ENCODE data around the gene TMEM132D. TPM values are rescaled to one million over a fixed set of nuclear protein-coding genes. Genes with fewer than 3 reads are reported as not detected.

The TMEM132D gene
- total and polyA plus RNA-seq, 4 experiments from 2014 or later: not detected

- CTCF ChIA-PET (ENCODE audit: partially characterized antibody): no interaction called here
- H3K36me3 ChIP-seq (ENCODE audit: insufficient read depth, low read length): no peaks in the 10 kb centered on the region
- no peaks in the 10 kb centered on the region for H3K27me3 Mint-ChIP-seq
Measured at GRCh38 chr12:129840145-129840884, 63.5 kb downstream of the TMEM132D start.

DNA sequence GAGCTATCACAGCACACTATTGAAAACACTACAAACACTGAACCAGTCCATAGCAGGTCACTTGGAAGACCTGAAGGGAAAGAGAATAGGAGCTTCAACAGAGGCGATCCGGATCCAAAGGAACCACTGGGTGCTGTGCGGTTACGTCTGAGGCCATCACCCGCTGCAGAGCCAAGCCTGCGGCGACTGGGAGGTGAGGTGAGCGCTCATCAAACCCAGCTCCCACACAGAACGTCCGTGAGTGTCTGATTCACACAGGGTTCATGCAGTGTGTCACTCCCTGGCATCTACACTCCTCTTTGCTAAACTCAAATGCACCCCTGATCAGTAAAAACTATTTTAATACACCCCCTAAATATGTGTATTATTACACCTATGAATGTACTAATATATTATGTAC lies 64.1 kb downstream of the TMEM132D start:
- H3K4me3 Mint-ChIP-seq: no peak overlapping the region
- H3K27ac Mint-ChIP-seq: no peak overlapping the region

More at GRCh38 chr12:129840145-129840884, 63.5 kb downstream of the TMEM132D start:
- Histone ChIP-seq H3K27me3 (ENCODE audit: insufficient read depth, low read length) (no peaks in the 10 kb centered on the region), H3K4me1 (ENCODE audit: insufficient read depth, low read length) (no peaks in the 10 kb centered on the region), H3K27ac (ENCODE audit: low read depth, low read length) (no peak overlapping the region), H3K9me3 (ENCODE audit: control insufficient read depth in 1 of 2, low read length in 2 of 2) (no peaks in the 10 kb centered on the region), H3K4me3 (ENCODE audit: low read length in 2 of 2) (no peak overlapping the region)
- H3K4me1 Mint-ChIP-seq: no peaks in the 10 kb centered on the region
- peaks cover 0 to 4% (median 0%) of the 10 kb centered on the region in 8 donors for H3K9me3 Mint-ChIP-seq
- POLR2A ChIA-PET (ENCODE audit: partially characterized antibody): no interaction called here
- no peaks in the 10 kb centered on the region for H3K36me3 Mint-ChIP-seq
- DNase-seq: no peak
- no peak overlapping the region for H3K4me3 Mint-ChIP-seq
- intact Hi-C loops (cut with micrococcal nuclease): no loop called here
- no peak overlapping the region for H3K27ac Mint-ChIP-seq

DNA sequence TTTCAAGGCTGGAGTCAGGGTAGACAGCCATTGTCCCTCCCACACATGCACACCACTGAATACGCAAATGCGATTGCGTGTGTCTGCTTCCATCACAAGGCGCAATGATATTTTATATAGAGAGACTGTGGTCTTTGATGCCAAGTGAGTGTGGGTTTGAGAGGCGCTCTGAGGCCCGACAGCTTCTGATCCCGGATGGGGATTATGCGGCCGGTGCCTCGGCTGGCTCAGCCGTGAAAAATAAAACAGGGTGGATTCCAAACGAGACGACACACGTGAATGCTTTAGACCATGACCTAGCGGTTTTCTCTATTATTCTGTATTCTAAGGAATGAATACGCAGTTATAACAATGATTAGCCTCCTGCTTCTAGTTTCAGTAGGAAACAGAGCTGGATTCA lies 72.5 kb downstream of the TMEM132D start:
- no peaks in the 10 kb centered on the region for H3K4me1 ChIP-seq (ENCODE audit: insufficient read depth, low read length)
- H3K27ac ChIP-seq (ENCODE audit: low read depth, low read length): no peak overlapping the region
- POLR2A ChIA-PET (ENCODE audit: partially characterized antibody): no interaction called here
- Mint-ChIP-seq H3K36me3 (no peaks in the 10 kb centered on the region), H3K27ac (no peak overlapping the region), H3K27me3 (no peaks in the 10 kb centered on the region), H3K4me1 (no peaks in the 10 kb centered on the region), H3K9me3 (peaks cover 0 to 14% (median 5%) of the 10 kb centered on the region in 8 donors), H3K4me3 (no peak overlapping the region)
- intact Hi-C loops (cut with micrococcal nuclease): no loop called here
- H3K9me3 ChIP-seq (ENCODE audit: control insufficient read depth in 1 of 2, low read length in 2 of 2): no peaks in the 10 kb centered on the region
- no peak for DNase-seq
- CTCF ChIA-PET (ENCODE audit: partially characterized antibody): no interaction called here
- no peaks in the 10 kb centered on the region for H3K36me3 ChIP-seq (ENCODE audit: insufficient read depth, low read length)
- no peak overlapping the region for H3K4me3 ChIP-seq (ENCODE audit: low read length in 2 of 2)
- H3K27me3 ChIP-seq (ENCODE audit: insufficient read depth, low read length): no peaks in the 10 kb centered on the region

More for the DNA sequence above, 64.1 kb downstream of the TMEM132D start:
- no peak for DNase-seq
- no peak overlapping the region for H3K4me3 ChIP-seq (ENCODE audit: low read length in 2 of 2)
- H3K27me3 Mint-ChIP-seq: no peaks in the 10 kb centered on the region
- ChIA-PET CTCF (ENCODE audit: partially characterized antibody) (no interaction called here), POLR2A (ENCODE audit: partially characterized antibody) (no interaction called here)
- H3K36me3 Mint-ChIP-seq: no peaks in the 10 kb centered on the region
- H3K27ac ChIP-seq (ENCODE audit: low read depth, low read length): no peak overlapping the region
- intact Hi-C loops (cut with micrococcal nuclease): no loop called here
- H3K36me3 ChIP-seq (ENCODE audit: insufficient read depth, low read length): no peaks in the 10 kb centered on the region
- no peaks in the 10 kb centered on the region for H3K4me1 ChIP-seq (ENCODE audit: insufficient read depth, low read length)
- peaks cover 0 to 4% (median 0%) of the 10 kb centered on the region in 8 donors for H3K9me3 Mint-ChIP-seq
- H3K27me3 ChIP-seq (ENCODE audit: insufficient read depth, low read length): no peaks in the 10 kb centered on the region
- no peaks in the 10 kb centered on the region for H3K4me1 Mint-ChIP-seq
- H3K9me3 ChIP-seq (ENCODE audit: control insufficient read depth in 1 of 2, low read length in 2 of 2): no peaks in the 10 kb centered on the region

DNA sequence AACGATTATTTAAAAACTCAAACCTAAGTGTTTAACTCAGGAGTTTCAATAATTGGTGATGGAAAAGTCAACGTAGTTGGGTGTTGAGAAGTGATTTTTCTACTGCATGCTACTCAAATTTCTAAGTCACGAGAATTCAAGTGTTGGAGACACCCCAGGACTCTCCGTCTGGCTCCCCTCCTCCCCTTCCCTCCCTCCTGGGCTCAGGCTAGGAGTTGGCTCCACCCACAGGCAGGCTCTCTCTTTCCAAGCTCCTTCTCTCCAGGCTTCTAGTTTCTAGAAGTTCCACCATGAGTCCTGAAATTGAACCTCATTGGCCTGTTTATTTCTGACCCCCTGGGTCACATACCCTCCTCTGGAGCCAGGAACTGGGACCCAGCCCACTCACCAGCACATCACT lies 73.0 kb downstream of the TMEM132D start:
- ChIA-PET CTCF (ENCODE audit: partially characterized antibody) (no interaction called here), POLR2A (ENCODE audit: partially characterized antibody) (no interaction called here)
- Mint-ChIP-seq H3K27ac (no peak overlapping the region), H3K4me3 (no peak overlapping the region), H3K27me3 (no peaks in the 10 kb centered on the region), H3K9me3 (peaks cover 0 to 14% (median 5%) of the 10 kb centered on the region in 8 donors), H3K4me1 (no peaks in the 10 kb centered on the region), H3K36me3 (no peaks in the 10 kb centered on the region)
- DNase-seq: no peak
- no peaks in the 10 kb centered on the region for H3K27me3 ChIP-seq (ENCODE audit: insufficient read depth, low read length)
- intact Hi-C loops (cut with micrococcal nuclease): no loop called here
- no peaks in the 10 kb centered on the region for H3K9me3 ChIP-seq (ENCODE audit: control insufficient read depth in 1 of 2, low read length in 2 of 2)
- no peaks in the 10 kb centered on the region for H3K36me3 ChIP-seq (ENCODE audit: insufficient read depth, low read length)
- H3K27ac ChIP-seq (ENCODE audit: low read depth, low read length): no peak overlapping the region
- H3K4me1 ChIP-seq (ENCODE audit: insufficient read depth, low read length): no peaks in the 10 kb centered on the region
- H3K4me3 ChIP-seq (ENCODE audit: low read length in 2 of 2): no peak overlapping the region

GRCh38 chr12:129827866-129828384 lies 75.9 kb downstream of the TMEM132D start:
- H3K27me3 Mint-ChIP-seq: no peaks in the 10 kb centered on the region

DNA sequence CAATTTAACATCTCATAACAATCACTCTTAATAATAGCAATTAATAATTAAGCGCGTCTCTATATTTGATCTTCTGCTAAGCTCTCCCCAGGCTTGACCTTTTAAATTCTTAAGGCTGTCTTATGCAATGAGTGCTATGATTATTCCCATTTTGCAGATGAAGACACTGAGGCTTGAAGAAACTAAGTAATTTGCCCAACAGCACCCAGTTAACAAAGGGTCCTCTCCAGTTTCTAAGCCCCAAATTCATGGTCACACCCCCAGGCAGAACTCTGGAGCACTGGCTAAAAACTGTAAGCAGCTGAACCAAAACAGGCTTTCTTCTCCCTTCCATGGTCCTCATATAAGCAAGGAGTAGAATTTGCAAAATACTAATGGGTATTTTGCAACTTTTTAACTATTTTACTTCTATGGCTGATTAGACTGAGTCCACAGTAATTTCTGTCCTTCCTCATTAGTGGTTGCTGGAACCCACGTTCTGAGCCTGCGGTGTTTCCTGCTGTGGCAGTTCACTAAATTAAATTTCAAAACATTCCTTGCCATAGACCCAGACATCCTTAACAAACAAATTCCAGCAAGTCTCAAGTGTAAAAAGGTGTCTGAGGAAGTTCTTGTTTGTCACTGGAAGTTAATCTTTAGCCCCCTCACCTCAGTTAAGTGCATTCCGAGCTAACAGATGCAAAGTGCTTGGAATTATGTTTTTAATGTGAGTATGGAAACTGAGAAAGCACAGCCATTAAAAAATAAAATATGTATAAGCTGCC lies 76.5 kb downstream of the TMEM132D start:
- ChIA-PET CTCF (ENCODE audit: partially characterized antibody) (no interaction called here), POLR2A (ENCODE audit: partially characterized antibody) (no interaction called here)
- no peaks in the 10 kb centered on the region for H3K36me3 Mint-ChIP-seq
- Histone ChIP-seq H3K36me3 (ENCODE audit: insufficient read depth, low read length) (no peaks in the 10 kb centered on the region), H3K4me3 (ENCODE audit: low read length in 2 of 2) (no peak overlapping the region), H3K27me3 (ENCODE audit: insufficient read depth, low read length) (no peaks in the 10 kb centered on the region), H3K9me3 (ENCODE audit: control insufficient read depth in 1 of 2, low read length in 2 of 2) (no peaks in the 10 kb centered on the region), H3K4me1 (ENCODE audit: insufficient read depth, low read length) (no peaks in the 10 kb centered on the region), H3K27ac (ENCODE audit: low read depth, low read length) (no peak overlapping the region)
- intact Hi-C loops (cut with micrococcal nuclease): no loop called here
- H3K27ac Mint-ChIP-seq: no peak overlapping the region
- H3K4me1 Mint-ChIP-seq: no peaks in the 10 kb centered on the region
- no peaks in the 10 kb centered on the region for H3K27me3 Mint-ChIP-seq
- no peak for DNase-seq
- H3K9me3 Mint-ChIP-seq: peaks cover 2 to 18% (median 11%) of the 10 kb centered on the region in 8 donors
- no peak overlapping the region for H3K4me3 Mint-ChIP-seq

More at GRCh38 chr12:129827866-129828384, 75.9 kb downstream of the TMEM132D start:
- H3K36me3 Mint-ChIP-seq: no peaks in the 10 kb centered on the region
- Histone ChIP-seq H3K27me3 (ENCODE audit: insufficient read depth, low read length) (no peaks in the 10 kb centered on the region), H3K9me3 (ENCODE audit: control insufficient read depth in 1 of 2, low read length in 2 of 2) (no peaks in the 10 kb centered on the region), H3K4me3 (ENCODE audit: low read length in 2 of 2) (no peak overlapping the region), H3K27ac (ENCODE audit: low read depth, low read length) (no peak overlapping the region), H3K4me1 (ENCODE audit: insufficient read depth, low read length) (no peaks in the 10 kb centered on the region), H3K36me3 (ENCODE audit: insufficient read depth, low read length) (no peaks in the 10 kb centered on the region)
- DNase-seq: no peak
- H3K27ac Mint-ChIP-seq: no peak overlapping the region
- H3K9me3 Mint-ChIP-seq: peaks cover 2 to 18% (median 9%) of the 10 kb centered on the region in 8 donors
- POLR2A ChIA-PET (ENCODE audit: partially characterized antibody): no interaction called here
- intact Hi-C loops (cut with micrococcal nuclease): no loop called here
- CTCF ChIA-PET (ENCODE audit: partially characterized antibody): no interaction called here
- no peaks in the 10 kb centered on the region for H3K4me1 Mint-ChIP-seq
- H3K4me3 Mint-ChIP-seq: no peak overlapping the region

GRCh38 chr12:129826273-129826672 lies 77.6 kb downstream of the TMEM132D start:
- H3K27me3 Mint-ChIP-seq: no peaks in the 10 kb centered on the region
- Histone ChIP-seq H3K9me3 (ENCODE audit: control insufficient read depth in 1 of 2, low read length in 2 of 2) (no peaks in the 10 kb centered on the region), H3K4me1 (ENCODE audit: insufficient read depth, low read length) (no peaks in the 10 kb centered on the region), H3K4me3 (ENCODE audit: low read length in 2 of 2) (no peak overlapping the region), H3K27me3 (ENCODE audit: insufficient read depth, low read length) (no peaks in the 10 kb centered on the region), H3K27ac (ENCODE audit: low read depth, low read length) (no peak overlapping the region), H3K36me3 (ENCODE audit: insufficient read depth, low read length) (no peaks in the 10 kb centered on the region)
- POLR2A ChIA-PET (ENCODE audit: partially characterized antibody): no interaction called here
- no peaks in the 10 kb centered on the region for H3K4me1 Mint-ChIP-seq
- CTCF ChIA-PET (ENCODE audit: partially characterized antibody): no interaction called here
- H3K27ac Mint-ChIP-seq: no peak overlapping the region
- no peaks in the 10 kb centered on the region for H3K36me3 Mint-ChIP-seq
- no peak for DNase-seq
- H3K9me3 Mint-ChIP-seq: peaks cover 5 to 18% (median 11%) of the 10 kb centered on the region in 8 donors
- H3K4me3 Mint-ChIP-seq: no peak overlapping the region
- intact Hi-C loops (cut with micrococcal nuclease): no loop called here

Data from CD4-positive, alpha-beta memory T cell (primary cell).